HepG2 (cell line): ENCODE data around the gene AARSD1. TPM values are rescaled to one million over a fixed set of nuclear protein-coding genes. Genes with fewer than 3 reads are reported as not detected.
A peak's percentile ranks its signal among the peaks of the same experiment; 100 is the strongest.

Source experiments
- ATAC-seq: fragments of 200-7000 bp; cut with Tn5 transposase; 3 replicates; pipeline ENCODE4 v1.9.1; 2020; ENCODE audit warnings: mild to moderate bottlenecking, moderate library complexity
- BruUV-seq: library from RNA; stranded (reverse); fragments of 400-500 nt; replicated peaks from 2 replicates; lab custom pipeline; 2021; lab: Mats Ljungman, UMichigan
- CTCF ChIA-PET: fragments of 300-600 bp; formaldehyde crosslinking; extraction: SDS; loops from one replicate; lab custom pipeline; 2021; ENCODE audit warnings: low total read pairs, inconsistent platforms, low intra/inter-chr PET ratio; lab: Yijun Ruan, JAX
- POLR2A ChIA-PET: fragments of 350-600 bp; sonication (Branson Sonifier 250); formaldehyde crosslinking; loops from one replicate; lab custom pipeline; 2020; ENCODE audit warnings: antibody characterized with exemption, inconsistent platforms; lab: Yijun Ruan, JAX
- DNase-seq: peaks from one replicate; pipeline ENCODE4 v3.0.0-alpha.2; 2015; ENCODE audit warnings: low spot score
- FAIRE-seq: peaks from 3 replicates; lab custom pipeline; 2011; peaks lifted over from hg19 to GRCh38; lab: Jason Lieb, UNC
- H2AFZ ChIP-seq: one replicate; pipeline ENCODE4 v1.6.1; 2011; ENCODE audit warnings: low read length, inconsistent platforms
- H3K27ac ChIP-seq: fragments of 300-600 bp; 3 replicates; pipeline ENCODE4 v1.8.0; 2011; ENCODE audit warnings: mixed run types, mild to moderate bottlenecking, mixed read lengths, low read length, inconsistent platforms; ENCODE audit not compliant: insufficient read depth; ENCODE audit errors: extremely low read length
- H3K27me3 ChIP-seq, 2 experiments: fragments of 200-600 bp in 1 of 2; 2 replicates in 1 of 2; 3 replicates in 1 of 2; pipeline versions ENCODE4 v1.6.0 to v1.8.0; 2011; ENCODE audit warnings: low read length in 2 of 2, mild to moderate bottlenecking in 2 of 2, moderate library complexity in 2 of 2, inconsistent platforms in 1 of 2; ENCODE audit not compliant: insufficient read depth in 2 of 2, control insufficient read depth in 1 of 2
- H3K36me3 ChIP-seq, 2 experiments: fragments of 200-600 bp in 1 of 2; replicated peaks in 1 of 2; 2 replicates in 1 of 2; 3 replicates in 1 of 2; pipeline versions ENCODE4 v1.5.1 to v1.8.0; 2011; ENCODE audit warnings: low read length in 2 of 2, inconsistent platforms in 1 of 2; ENCODE audit not compliant: insufficient read depth in 2 of 2, control insufficient read depth in 1 of 2
- H3K4me1 ChIP-seq: 2 replicates; pipeline ENCODE4 v1.5.1; 2012; ENCODE audit warnings: low read length, inconsistent platforms; ENCODE audit not compliant: insufficient read depth
- H3K4me2 ChIP-seq: 2 replicates; pipeline ENCODE4 v1.6.0; 2011; ENCODE audit warnings: low read depth, low read length, inconsistent platforms
- H3K4me3 ChIP-seq, 3 experiments: fragments of 200-600 bp in 1 of 3; sonication (generic), shearing (Covaris generic) in 1 of 3; replicated peaks in 1 of 3; 2 replicates each; pipeline ENCODE4 v1.5.1; 2011 to 2016; ENCODE audit warnings: low read length in 3 of 3, inconsistent platforms in 2 of 3, low read depth in 2 of 3, mild to moderate bottlenecking in 2 of 3, control low read depth in 1 of 3, mixed read lengths in 1 of 3; ENCODE audit not compliant: insufficient read depth in 1 of 3
- H3K79me2 ChIP-seq: one replicate; pipeline ENCODE4 v1.6.1; 2011; ENCODE audit warnings: low read length, inconsistent platforms; ENCODE audit not compliant: insufficient read depth
- H3K9ac ChIP-seq: 2 replicates; pipeline ENCODE4 v1.6.0; 2011; ENCODE audit warnings: mild to moderate bottlenecking, low read depth, low read length, inconsistent platforms; ENCODE audit not compliant: insufficient read depth
- H3K9me3 ChIP-seq: 2 replicates; pipeline ENCODE4 v1.5.1; 2012; ENCODE audit warnings: mild to moderate bottlenecking, low read length
- H4K20me1 ChIP-seq: 2 replicates; pipeline ENCODE4 v1.6.0; 2011; ENCODE audit warnings: inconsistent platforms, mild to moderate bottlenecking, low read length, moderate library complexity; ENCODE audit not compliant: insufficient read depth
- GLI4 ChIP-seq: sonication (generic); formaldehyde crosslinking; IDR thresholded peaks from 2 replicates; pipeline ENCODE4 v1.5.1; 2020; ENCODE audit warnings: missing genetic modification reagents, mild to moderate bottlenecking, moderate library complexity, borderline replicate concordance
- ISX ChIP-seq: sonication (generic); formaldehyde crosslinking; conservative IDR thresholded peaks from 2 replicates; pipeline ENCODE4 v1.5.0; 2020; ENCODE audit warnings: missing genetic modification reagents
- MEIS1 ChIP-seq: sonication (generic); formaldehyde crosslinking; IDR thresholded peaks from 2 replicates; pipeline ENCODE4 v1.9.0; 2021; ENCODE audit warnings: mild to moderate bottlenecking, missing genetic modification reagents, moderate library complexity, borderline replicate concordance
- ZFP37 ChIP-seq: sonication (generic); formaldehyde crosslinking; IDR thresholded peaks from 2 replicates; pipeline ENCODE4 v1.4.0; 2020; ENCODE audit warnings: missing genetic modification reagents, borderline replicate concordance
- ZNF230 ChIP-seq: sonication (generic); formaldehyde crosslinking; IDR thresholded peaks from 2 replicates; pipeline ENCODE4 v1.4.0; 2020; ENCODE audit warnings: mild to moderate bottlenecking, missing genetic modification reagents
- ZNF234 ChIP-seq: sonication (generic); formaldehyde crosslinking; conservative IDR thresholded peaks from 2 replicates; pipeline ENCODE4 v1.5.1; 2020; ENCODE audit warnings: mild to moderate bottlenecking, missing genetic modification reagents
- WGBS: methylation state at CpG from one replicate; pipeline ENCODE4 v1.1.6; 2017; ENCODE audit warnings: low lambda C conversion rate; 5-methylcytosine and 5-hydroxymethylcytosine counted together
- in situ Hi-C: cut with HindIII; loops from 2 replicates; pipeline ENCODE4 v1.10.0; 2017; ENCODE audit warnings: low pct_unique_long_range_greater_than_20kb; ENCODE audit not compliant: extremely low pct_ligation_motif_present
- intact Hi-C: fragments of 100-400 bp; cut with micrococcal nuclease; formaldehyde crosslinking; loops from one replicate; pipeline ENCODE4 v1.10.0; 2022; ENCODE audit not compliant: unreplicated experiment
- polyA plus RNA-seq, 8 experiments: library from polyadenylated mRNA; depleted of rRNA in 3 of 8; stranded (reverse) in 7 of 8; unstranded in 1 of 8; fragments of >200 nt; fragmentation: Illumina TruSeq in 4 of 8; extraction: Trizol in 4 of 8; gene quantifications; 2 replicates each; pipeline versions ENCODE4 v1.2.1 to v1.2.3, GENCODE V29; 2011 to 2016; ENCODE audit warnings: low read depth in 4 of 8, missing spikeins in 1 of 8, mixed read lengths in 1 of 8; ENCODE audit not compliant: insufficient read depth in 1 of 8
- total RNA-seq, 5 experiments: library from RNA; depleted of rRNA; stranded (reverse); fragments of >200 nt; fragmentation: Illumina TruSeq; extraction: Trizol; gene quantifications; 2 replicates each; pipeline ENCODE4 v1.2.3, GENCODE V29; 2016; ENCODE audit warnings: low read depth in 1 of 5
- TF ChIP-seq, protein P1 (sequence below): sonication (generic); formaldehyde crosslinking; IDR thresholded peaks from 2 replicates; pipeline ENCODE4 v1.5.0; 2020; ENCODE audit warnings: mild to moderate bottlenecking, missing genetic modification reagents
- TF ChIP-seq, protein P2 (sequence below): sonication (generic); formaldehyde crosslinking; IDR thresholded peaks from 2 replicates; pipeline ENCODE4 v1.4.0; 2020; ENCODE audit warnings: missing genetic modification reagents
- TF ChIP-seq, protein P3 (sequence below): sonication (generic); formaldehyde crosslinking; IDR thresholded peaks from 2 replicates; pipeline ENCODE4 v1.8.0; 2022; ENCODE audit warnings: mild to moderate bottlenecking, missing genetic modification reagents; ENCODE audit not compliant: insufficient replicate concordance
- TF ChIP-seq, protein P4 (sequence below): IDR thresholded peaks from 2 replicates; pipeline ENCODE4 v1.6.1; 2016; ENCODE audit warnings: control low read depth

AARSD1 gene
- total and polyA plus RNA-seq, 2 of the 13 experiments (the other 11 are each of a cell fraction or from before 2014, with no cell fraction given) = 24.7 to 29.3 TPM

DNA sequence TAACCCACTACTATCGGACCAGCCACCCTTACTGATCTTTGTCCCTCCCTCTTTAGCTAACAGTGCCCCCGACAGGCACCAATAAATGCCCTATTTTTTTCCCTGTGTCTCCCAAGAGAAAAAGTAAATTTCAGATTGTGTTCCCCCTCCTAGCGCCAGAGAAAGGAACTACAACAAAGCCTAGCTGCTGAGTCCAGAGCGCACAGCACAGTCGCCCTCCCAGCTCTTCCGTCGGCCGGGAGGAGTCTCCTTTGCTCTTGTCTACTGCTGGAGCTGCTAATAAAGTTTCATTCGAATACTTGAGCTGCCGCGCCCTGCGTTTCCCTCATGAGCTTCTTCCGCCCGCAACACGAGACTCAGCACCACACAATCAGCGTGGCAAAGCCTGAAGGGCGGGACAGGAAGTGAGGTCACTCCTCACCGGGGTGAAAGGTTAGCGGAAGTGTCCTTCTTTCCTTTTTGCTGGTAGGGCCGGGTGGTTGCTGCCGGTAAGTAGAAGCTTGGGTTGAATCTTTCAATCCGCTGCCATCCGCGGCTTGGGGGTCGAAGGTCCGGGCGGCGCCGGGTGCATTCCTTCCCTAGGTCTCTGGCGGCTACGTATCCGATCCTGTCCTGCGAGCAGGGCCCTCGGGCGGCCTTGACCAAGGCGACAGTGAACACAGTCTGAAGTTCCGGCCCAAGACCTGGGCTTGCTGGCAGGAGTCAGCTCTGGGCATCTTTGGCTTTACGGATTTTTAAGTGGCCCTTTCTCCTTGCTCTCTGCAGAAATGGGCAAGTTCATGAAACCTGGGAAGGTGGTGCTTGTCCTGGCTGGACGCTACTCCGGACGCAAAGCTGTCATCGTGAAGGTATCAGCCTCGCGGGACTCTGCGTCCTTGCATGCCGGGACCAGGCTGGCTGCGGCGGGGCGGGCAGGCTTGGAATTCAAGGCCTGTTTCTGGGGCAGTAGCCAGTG, 34.0 kb upstream of the AARSD1 start, which contains the start of gene RPL27 (continued):
- TF ChIP-seq, protein P1, sequence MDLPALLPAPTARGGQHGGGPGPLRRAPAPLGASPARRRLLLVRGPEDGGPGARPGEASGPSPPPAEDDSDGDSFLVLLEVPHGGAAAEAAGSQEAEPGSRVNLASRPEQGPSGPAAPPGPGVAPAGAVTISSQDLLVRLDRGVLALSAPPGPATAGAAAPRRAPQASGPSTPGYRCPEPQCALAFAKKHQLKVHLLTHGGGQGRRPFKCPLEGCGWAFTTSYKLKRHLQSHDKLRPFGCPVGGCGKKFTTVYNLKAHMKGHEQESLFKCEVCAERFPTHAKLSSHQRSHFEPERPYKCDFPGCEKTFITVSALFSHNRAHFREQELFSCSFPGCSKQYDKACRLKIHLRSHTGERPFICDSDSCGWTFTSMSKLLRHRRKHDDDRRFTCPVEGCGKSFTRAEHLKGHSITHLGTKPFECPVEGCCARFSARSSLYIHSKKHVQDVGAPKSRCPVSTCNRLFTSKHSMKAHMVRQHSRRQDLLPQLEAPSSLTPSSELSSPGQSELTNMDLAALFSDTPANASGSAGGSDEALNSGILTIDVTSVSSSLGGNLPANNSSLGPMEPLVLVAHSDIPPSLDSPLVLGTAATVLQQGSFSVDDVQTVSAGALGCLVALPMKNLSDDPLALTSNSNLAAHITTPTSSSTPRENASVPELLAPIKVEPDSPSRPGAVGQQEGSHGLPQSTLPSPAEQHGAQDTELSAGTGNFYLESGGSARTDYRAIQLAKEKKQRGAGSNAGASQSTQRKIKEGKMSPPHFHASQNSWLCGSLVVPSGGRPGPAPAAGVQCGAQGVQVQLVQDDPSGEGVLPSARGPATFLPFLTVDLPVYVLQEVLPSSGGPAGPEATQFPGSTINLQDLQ = no peak

DNA sequence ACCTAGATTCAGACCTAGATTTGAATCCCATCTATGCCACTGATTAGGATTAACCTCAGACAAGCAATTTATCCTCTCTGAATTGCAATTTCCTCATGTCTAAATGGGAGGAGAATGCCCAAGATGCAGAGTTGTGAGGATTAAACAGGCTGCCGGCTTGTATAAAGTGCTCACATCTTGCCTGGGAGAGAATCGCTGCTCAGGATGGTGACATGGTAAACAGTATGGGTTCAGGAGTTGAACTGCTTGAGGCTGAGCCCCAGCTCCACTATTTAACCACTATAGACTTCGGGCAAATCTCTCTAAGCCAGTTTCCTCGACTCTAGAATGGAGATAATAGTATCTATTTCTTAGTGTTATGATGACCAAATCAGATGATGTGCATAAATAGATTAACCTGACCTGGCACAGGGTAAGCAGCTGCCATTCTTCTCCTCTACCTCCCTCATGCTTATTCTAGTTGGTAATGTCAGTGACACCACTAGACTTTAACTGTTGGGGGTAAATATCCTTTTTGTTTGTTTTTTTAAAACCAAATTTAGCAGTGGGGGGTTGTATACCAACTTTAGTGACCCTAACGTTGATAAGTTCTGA, 33.2 kb upstream of the AARSD1 start:
- no peaks in the 10 kb centered on the region for H3K9me3 ChIP-seq
- in situ Hi-C loops = no loop called here
- H3K9ac ChIP-seq = peak overlapping the region; percentile 70
- WGBS = 0% methylated on average over 5 of the region's 5 CpGs
- peak overlapping the region; percentile 7 for H2AFZ ChIP-seq
- TSS peak; percentile 64 for BruUV-seq
- intact Hi-C loops = loop anchor here (5.0 kb wide), 1 partner anchor 165 kb away; the partner anchor contains the start of gene PSME3
- peak overlapping the region; percentile 37 to 60 (median 56) for H3K4me3 ChIP-seq
- H3K4me1 ChIP-seq = peaks cover 45% of the 10 kb centered on the region
- H3K27ac ChIP-seq = peak overlapping the region; percentile 94
- peak overlapping the region; percentile 88 for H3K4me2 ChIP-seq
- ChIA-PET POLR2A (interaction anchor here (0.7 to 3.2 kb wide), 59 partner anchors 9 to 1089 kb away, joined by 3 to 162 read pairs (median 6); partner anchors contain the start of genes AARSD1, AOC2, BECN1 and BRCA1), CTCF (interaction anchor here (1.1 to 1.5 kb wide), 3 partner anchors 18 to 154 kb away, joined by 3 to 6 read pairs (median 3); partner anchors contain the start of gene PTGES3L)
- peaks cover 14 to 33% of the 10 kb centered on the region in 2 experiments for H3K36me3 ChIP-seq
- H4K20me1 ChIP-seq = peaks cover 23% of the 10 kb centered on the region
- peak; percentile 55 for ATAC-seq
- DNase-seq = no peak
- FAIRE-seq = peak; percentile 70
- peaks cover 21% of the 10 kb centered on the region for H3K79me2 ChIP-seq
- H3K27me3 ChIP-seq = no peaks in the 10 kb centered on the region; a peak in 1 of 5 replicates
- TF ChIP-seq ZFP37 (CRISPR knock-in tag) (0 out of 2 replicates have a peak, but pooled peaks have one; percentile 14), MEIS1 (CRISPR knock-in tag) (no peak; the same call in 1 of the 2 replicates), ZNF234 (no peak), GLI4 (CRISPR knock-in tag) (no peak), ZNF230 (CRISPR knock-in tag) (no peak), ISX (0 out of 2 replicates have a peak, but pooled peaks have one; percentile 41)
- TF ChIP-seq, protein P2, sequence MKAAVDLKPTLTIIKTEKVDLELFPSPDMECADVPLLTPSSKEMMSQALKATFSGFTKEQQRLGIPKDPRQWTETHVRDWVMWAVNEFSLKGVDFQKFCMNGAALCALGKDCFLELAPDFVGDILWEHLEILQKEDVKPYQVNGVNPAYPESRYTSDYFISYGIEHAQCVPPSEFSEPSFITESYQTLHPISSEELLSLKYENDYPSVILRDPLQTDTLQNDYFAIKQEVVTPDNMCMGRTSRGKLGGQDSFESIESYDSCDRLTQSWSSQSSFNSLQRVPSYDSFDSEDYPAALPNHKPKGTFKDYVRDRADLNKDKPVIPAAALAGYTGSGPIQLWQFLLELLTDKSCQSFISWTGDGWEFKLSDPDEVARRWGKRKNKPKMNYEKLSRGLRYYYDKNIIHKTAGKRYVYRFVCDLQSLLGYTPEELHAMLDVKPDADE (CRISPR knock-in tag) = 0 out of 2 replicates have a peak, but pooled peaks have one; percentile 9
- TF ChIP-seq, protein P3, sequence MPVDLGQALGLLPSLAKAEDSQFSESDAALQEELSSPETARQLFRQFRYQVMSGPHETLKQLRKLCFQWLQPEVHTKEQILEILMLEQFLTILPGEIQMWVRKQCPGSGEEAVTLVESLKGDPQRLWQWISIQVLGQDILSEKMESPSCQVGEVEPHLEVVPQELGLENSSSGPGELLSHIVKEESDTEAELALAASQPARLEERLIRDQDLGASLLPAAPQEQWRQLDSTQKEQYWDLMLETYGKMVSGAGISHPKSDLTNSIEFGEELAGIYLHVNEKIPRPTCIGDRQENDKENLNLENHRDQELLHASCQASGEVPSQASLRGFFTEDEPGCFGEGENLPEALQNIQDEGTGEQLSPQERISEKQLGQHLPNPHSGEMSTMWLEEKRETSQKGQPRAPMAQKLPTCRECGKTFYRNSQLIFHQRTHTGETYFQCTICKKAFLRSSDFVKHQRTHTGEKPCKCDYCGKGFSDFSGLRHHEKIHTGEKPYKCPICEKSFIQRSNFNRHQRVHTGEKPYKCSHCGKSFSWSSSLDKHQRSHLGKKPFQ (CRISPR knock-in tag) = no peak
- TF ChIP-seq, protein P4, sequence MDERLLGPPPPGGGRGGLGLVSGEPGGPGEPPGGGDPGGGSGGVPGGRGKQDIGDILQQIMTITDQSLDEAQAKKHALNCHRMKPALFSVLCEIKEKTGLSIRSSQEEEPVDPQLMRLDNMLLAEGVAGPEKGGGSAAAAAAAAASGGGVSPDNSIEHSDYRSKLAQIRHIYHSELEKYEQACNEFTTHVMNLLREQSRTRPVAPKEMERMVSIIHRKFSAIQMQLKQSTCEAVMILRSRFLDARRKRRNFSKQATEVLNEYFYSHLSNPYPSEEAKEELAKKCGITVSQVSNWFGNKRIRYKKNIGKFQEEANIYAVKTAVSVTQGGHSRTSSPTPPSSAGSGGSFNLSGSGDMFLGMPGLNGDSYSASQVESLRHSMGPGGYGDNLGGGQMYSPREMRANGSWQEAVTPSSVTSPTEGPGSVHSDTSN (CRISPR knock-in tag) = no peak
